SK-N-SH treated with all-trans-retinoic acid at 6 μM for 48 hours (cell line): ENCODE measurements around the gene TTC19.
A peak's percentile ranks its signal among the peaks of the same experiment; 100 is the strongest.

Experiments used
- ATAC-seq: fragments of 200-7000 bp; cut with Tn5 transposase; 3 replicates; pipeline ENCODE4 v1.9.1; 2020; ENCODE audit warnings: mild to moderate bottlenecking, moderate library complexity
- CSDC2 ChIP-seq: fragments of 250-450 bp; sonication (Bioruptor Pico); IDR thresholded peaks from 2 replicates; pipeline ENCODE4 v1.5.0; 2020; ENCODE audit warnings: mild to moderate bottlenecking, moderate library complexity
- ESRRG ChIP-seq: fragments of 250-450 bp; sonication (Bioruptor Pico); IDR thresholded peaks from 2 replicates; pipeline ENCODE4 v1.6.1; 2021; ENCODE audit warnings: mild to moderate bottlenecking
- GLIS3 ChIP-seq: fragments of 250-450 bp; sonication (Bioruptor Pico); IDR thresholded peaks from 2 replicates; pipeline ENCODE4 v1.5.0; 2020; ENCODE audit warnings: mild to moderate bottlenecking, moderate library complexity
- ISL1 ChIP-seq: fragments of 250-450 bp; sonication (Bioruptor Pico); IDR thresholded peaks from 2 replicates; pipeline ENCODE4 v2.1.2; 2022; ENCODE audit warnings: mild to moderate bottlenecking, moderate library complexity
- OSR1 ChIP-seq: fragments of 250-450 bp; sonication (Bioruptor Pico); IDR thresholded peaks from 2 replicates; pipeline ENCODE4 v1.8.0; 2022; ENCODE audit warnings: moderate library complexity, mild to moderate bottlenecking, inconsistent platforms
- PPARA ChIP-seq: fragments of 250-450 bp; sonication (Bioruptor Pico); IDR thresholded peaks from 2 replicates; pipeline ENCODE4 v1.5.0; 2020; ENCODE audit warnings: mild to moderate bottlenecking, borderline replicate concordance
- RARB ChIP-seq: fragments of 250-450 bp; sonication (Bioruptor Pico); IDR thresholded peaks from 2 replicates; pipeline ENCODE4 v1.8.0; 2021; ENCODE audit warnings: mild to moderate bottlenecking, moderate library complexity
- SNAI2 ChIP-seq: fragments of 250-450 bp; sonication (Bioruptor Pico); IDR thresholded peaks from 2 replicates; pipeline ENCODE4 v1.5.0; 2020; ENCODE audit warnings: mild to moderate bottlenecking, moderate library complexity
- TCF4 ChIP-seq: fragments of 250-450 bp; sonication (Bioruptor Pico); IDR thresholded peaks from 2 replicates; pipeline ENCODE4 v1.8.0; 2021; ENCODE audit warnings: mild to moderate bottlenecking, moderate library complexity, borderline replicate concordance
- TOX ChIP-seq: fragments of 250-450 bp; sonication (Bioruptor Pico); IDR thresholded peaks from 2 replicates; pipeline ENCODE4 v1.8.0; 2021; ENCODE audit warnings: mild to moderate bottlenecking, moderate library complexity, borderline replicate concordance
- ZFP3 ChIP-seq: fragments of 250-450 bp; sonication (Bioruptor Pico); IDR thresholded peaks from 2 replicates; pipeline ENCODE4 v1.5.0; 2020; ENCODE audit warnings: mild to moderate bottlenecking, moderate library complexity
- ZFP30 ChIP-seq: fragments of 450-650 bp; formaldehyde crosslinking; IDR thresholded peaks from 2 replicates; pipeline ENCODE4 v1.5.0; 2022; ENCODE audit warnings: mild to moderate bottlenecking, moderate library complexity
- ZNF565 ChIP-seq: fragments of 450-650 bp; formaldehyde crosslinking; conservative IDR thresholded peaks from 2 replicates; pipeline ENCODE4 v1.5.0; 2020; ENCODE audit warnings: low read depth, mild to moderate bottlenecking, moderate library complexity
- ZNF70 ChIP-seq: fragments of 450-650 bp; formaldehyde crosslinking; IDR thresholded peaks from 2 replicates; pipeline ENCODE4 v1.5.0; 2020; ENCODE audit warnings: mild to moderate bottlenecking, moderate library complexity
- ZNF8 ChIP-seq: fragments of 450-650 bp; formaldehyde crosslinking; IDR thresholded peaks from 2 replicates; pipeline ENCODE4 v1.5.0; 2020; ENCODE audit warnings: mild to moderate bottlenecking, moderate library complexity
- TF ChIP-seq, protein P1 (sequence below): fragments of 250-450 bp; sonication (Bioruptor Pico); IDR thresholded peaks from 2 replicates; pipeline ENCODE4 v1.5.0; 2020; ENCODE audit warnings: mild to moderate bottlenecking, moderate library complexity
- TF ChIP-seq, protein P2 (sequence below): fragments of 250-450 bp; sonication (Bioruptor Pico); IDR thresholded peaks from 2 replicates; pipeline ENCODE4 v1.8.0; 2020; ENCODE audit warnings: mild to moderate bottlenecking, moderate library complexity, borderline replicate concordance
- TF ChIP-seq, protein P3 (sequence below): fragments of 250-450 bp; sonication (Bioruptor Pico); IDR thresholded peaks from 2 replicates; pipeline ENCODE4 v1.8.0; 2021; ENCODE audit warnings: low read depth, mild to moderate bottlenecking, moderate library complexity, borderline replicate concordance

The TTC19 gene

DNA sequence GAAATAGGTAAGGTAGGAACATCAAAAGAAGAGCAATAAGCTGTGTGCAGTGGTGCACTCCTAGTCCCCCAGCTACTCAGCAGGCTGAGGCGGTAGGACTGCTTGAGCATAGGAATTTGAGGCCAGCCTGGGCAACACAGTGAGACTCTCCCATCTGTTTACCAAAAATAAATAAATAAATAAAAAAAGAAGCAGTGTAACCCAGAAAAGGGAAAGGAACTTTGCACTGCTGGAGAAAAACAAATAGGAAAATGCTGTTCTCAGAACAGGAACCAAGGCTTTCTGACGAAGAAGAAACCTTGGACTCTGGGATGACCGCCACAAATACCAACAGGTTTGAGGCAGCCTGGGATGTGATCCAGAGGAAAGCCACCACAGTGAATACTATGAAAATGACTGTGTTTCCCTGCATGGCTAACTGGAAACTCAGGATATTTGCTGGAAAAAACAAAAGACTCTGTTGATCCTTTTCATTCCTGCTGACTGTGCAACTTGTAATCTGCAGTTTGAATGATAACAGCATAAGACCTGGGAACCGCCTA is 41.2 kb downstream of the TTC19 start:
- TF ChIP-seq ZFP3 (CRISPR knock-in tag) (no peak), TOX (CRISPR knock-in tag) (no peak), ESRRG (CRISPR knock-in tag) (no peak), CSDC2 (CRISPR knock-in tag) (no peak), ISL1 (CRISPR knock-in tag) (no peak)
- TF ChIP-seq, protein P1, sequence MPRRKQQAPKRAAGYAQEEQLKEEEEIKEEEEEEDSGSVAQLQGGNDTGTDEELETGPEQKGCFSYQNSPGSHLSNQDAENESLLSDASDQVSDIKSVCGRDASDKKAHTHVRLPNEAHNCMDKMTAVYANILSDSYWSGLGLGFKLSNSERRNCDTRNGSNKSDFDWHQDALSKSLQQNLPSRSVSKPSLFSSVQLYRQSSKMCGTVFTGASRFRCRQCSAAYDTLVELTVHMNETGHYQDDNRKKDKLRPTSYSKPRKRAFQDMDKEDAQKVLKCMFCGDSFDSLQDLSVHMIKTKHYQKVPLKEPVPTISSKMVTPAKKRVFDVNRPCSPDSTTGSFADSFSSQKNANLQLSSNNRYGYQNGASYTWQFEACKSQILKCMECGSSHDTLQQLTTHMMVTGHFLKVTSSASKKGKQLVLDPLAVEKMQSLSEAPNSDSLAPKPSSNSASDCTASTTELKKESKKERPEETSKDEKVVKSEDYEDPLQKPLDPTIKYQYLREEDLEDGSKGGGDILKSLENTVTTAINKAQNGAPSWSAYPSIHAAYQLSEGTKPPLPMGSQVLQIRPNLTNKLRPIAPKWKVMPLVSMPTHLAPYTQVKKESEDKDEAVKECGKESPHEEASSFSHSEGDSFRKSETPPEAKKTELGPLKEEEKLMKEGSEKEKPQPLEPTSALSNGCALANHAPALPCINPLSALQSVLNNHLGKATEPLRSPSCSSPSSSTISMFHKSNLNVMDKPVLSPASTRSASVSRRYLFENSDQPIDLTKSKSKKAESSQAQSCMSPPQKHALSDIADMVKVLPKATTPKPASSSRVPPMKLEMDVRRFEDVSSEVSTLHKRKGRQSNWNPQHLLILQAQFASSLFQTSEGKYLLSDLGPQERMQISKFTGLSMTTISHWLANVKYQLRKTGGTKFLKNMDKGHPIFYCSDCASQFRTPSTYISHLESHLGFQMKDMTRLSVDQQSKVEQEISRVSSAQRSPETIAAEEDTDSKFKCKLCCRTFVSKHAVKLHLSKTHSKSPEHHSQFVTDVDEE (CRISPR knock-in tag): no peak
- ATAC-seq: peak; percentile 36; the same call in 2 of the 3 replicates

DNA sequence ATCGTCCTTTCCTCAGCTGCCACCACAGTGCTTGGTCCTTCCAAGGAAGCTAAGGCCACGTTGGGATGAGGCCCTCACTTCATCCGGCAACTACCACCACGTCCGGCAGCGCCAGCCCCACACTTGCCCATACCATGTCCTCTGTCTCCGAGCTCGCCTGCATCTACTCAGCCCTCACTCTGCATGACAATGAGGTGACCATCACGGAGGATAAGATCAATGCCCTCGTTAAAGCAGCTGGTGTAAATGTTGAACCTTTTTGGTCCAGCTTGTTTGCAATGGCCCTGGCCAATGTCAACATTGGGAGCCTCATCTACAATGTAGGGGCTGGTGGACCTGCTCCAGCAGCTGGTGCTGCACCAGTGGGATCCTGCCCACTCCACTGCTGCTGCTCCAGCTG is 44.9 kb downstream of the TTC19 start:
- ATAC-seq: no peak
- TF ChIP-seq, protein P1 (CRISPR knock-in tag): no peak
- TF ChIP-seq ZFP3 (CRISPR knock-in tag) (no peak), TCF4 (CRISPR knock-in tag) (no peak), RARB (CRISPR knock-in tag) (no peak), ZNF565 (CRISPR knock-in tag) (no peak), PPARA (CRISPR knock-in tag) (no peak), SNAI2 (CRISPR knock-in tag) (no peak), ZNF8 (CRISPR knock-in tag) (no peak), TOX (CRISPR knock-in tag) (no peak), ZNF70 (no peak), ESRRG (CRISPR knock-in tag) (no peak)
- TF ChIP-seq, all 23 proteins: peak for 0

DNA sequence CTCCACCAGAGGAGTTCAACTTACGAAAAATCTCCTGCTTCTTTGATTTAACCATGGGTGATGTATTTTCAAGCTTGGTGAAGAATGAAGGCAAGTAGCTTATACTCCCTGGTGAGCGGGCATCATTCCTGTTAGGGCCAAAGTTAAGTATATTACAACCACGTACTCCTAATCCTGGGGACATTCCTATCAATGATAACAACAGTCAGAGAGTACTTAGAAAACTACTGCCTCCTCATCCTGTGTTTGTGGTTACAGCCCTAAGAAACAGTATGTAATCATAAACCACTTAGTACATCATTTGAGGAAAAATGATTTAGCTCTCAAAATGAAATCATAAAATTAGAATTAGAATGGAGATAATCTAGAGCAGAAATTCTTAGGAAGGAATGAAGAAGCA is 47.3 kb downstream of the TTC19 start:
- ATAC-seq: no peak
- TF ChIP-seq, protein P2, sequence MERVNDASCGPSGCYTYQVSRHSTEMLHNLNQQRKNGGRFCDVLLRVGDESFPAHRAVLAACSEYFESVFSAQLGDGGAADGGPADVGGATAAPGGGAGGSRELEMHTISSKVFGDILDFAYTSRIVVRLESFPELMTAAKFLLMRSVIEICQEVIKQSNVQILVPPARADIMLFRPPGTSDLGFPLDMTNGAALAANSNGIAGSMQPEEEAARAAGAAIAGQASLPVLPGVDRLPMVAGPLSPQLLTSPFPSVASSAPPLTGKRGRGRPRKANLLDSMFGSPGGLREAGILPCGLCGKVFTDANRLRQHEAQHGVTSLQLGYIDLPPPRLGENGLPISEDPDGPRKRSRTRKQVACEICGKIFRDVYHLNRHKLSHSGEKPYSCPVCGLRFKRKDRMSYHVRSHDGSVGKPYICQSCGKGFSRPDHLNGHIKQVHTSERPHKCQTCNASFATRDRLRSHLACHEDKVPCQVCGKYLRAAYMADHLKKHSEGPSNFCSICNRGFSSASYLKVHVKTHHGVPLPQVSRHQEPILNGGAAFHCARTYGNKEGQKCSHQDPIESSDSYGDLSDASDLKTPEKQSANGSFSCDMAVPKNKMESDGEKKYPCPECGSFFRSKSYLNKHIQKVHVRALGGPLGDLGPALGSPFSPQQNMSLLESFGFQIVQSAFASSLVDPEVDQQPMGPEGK (CRISPR knock-in tag): no peak
- no peak for TF ChIP-seq GLIS3 (CRISPR knock-in tag)
- TF ChIP-seq, protein P1 (CRISPR knock-in tag): no peak
- TF ChIP-seq, protein P3, sequence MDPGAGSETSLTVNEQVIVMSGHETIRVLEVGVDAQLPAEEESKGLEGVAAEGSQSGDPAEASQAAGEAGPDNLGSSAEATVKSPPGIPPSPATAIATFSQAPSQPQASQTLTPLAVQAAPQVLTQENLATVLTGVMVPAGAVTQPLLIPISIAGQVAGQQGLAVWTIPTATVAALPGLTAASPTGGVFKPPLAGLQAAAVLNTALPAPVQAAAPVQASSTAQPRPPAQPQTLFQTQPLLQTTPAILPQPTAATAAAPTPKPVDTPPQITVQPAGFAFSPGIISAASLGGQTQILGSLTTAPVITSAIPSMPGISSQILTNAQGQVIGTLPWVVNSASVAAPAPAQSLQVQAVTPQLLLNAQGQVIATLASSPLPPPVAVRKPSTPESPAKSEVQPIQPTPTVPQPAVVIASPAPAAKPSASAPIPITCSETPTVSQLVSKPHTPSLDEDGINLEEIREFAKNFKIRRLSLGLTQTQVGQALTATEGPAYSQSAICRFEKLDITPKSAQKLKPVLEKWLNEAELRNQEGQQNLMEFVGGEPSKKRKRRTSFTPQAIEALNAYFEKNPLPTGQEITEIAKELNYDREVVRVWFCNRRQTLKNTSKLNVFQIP: no peak
- TF ChIP-seq ZNF70: no peak
- no peak for TF ChIP-seq RARB (CRISPR knock-in tag)
- TF ChIP-seq ZNF565 (CRISPR knock-in tag): no peak
- no peak for TF ChIP-seq ZFP30 (CRISPR knock-in tag)
- no peak for TF ChIP-seq ZNF8 (CRISPR knock-in tag)
- no peak for TF ChIP-seq ESRRG (CRISPR knock-in tag)
- no peak for TF ChIP-seq SNAI2 (CRISPR knock-in tag)
- TF ChIP-seq TCF4 (CRISPR knock-in tag): no peak
- no peak for TF ChIP-seq TOX (CRISPR knock-in tag)
- TF ChIP-seq OSR1 (CRISPR knock-in tag): no peak
- TF ChIP-seq ISL1 (CRISPR knock-in tag): no peak
- TF ChIP-seq, all 23 proteins: peak for 0
